Peyer's patch (tissue), 4 donors: ENCODE data around the gene CZIB. TPM values are rescaled to one million over a fixed set of nuclear protein-coding genes. Genes with fewer than 3 reads are reported as not detected.

ENCODE experiments used
- DNase-seq, 3 donors: peaks; one replicate each; pipeline ENCODE4 v3.0.0-alpha.2; 2017 to 2019
- H3K27ac ChIP-seq, 4 donors: fragments of 200-600 bp; sonication (generic); one replicate each; pipeline ENCODE4 v1.5.1; 2016 to 2019
- H3K27me3 ChIP-seq, 2 donors: fragments of 200-600 bp; sonication (generic); one replicate each; pipeline ENCODE4 v1.5.1; 2019
- H3K36me3 ChIP-seq, 3 donors: fragments of 200-600 bp; sonication (generic); one replicate each; pipeline ENCODE4 v1.5.1; 2016 to 2019
- H3K4me1 ChIP-seq, 4 donors: fragments of 200-600 bp; sonication (generic); one replicate each; pipeline ENCODE4 v1.5.1; 2016 to 2019
- H3K4me3 ChIP-seq, 4 donors: fragments of 200-600 bp; sonication (generic); 1 replicate in 3 of 4; 2 replicates in 1 of 4; pipeline ENCODE4 v1.5.1; 2016 to 2019; ENCODE audit warnings: mild to moderate bottlenecking in 1 of 4
- H3K9me3 ChIP-seq, 4 donors: fragments of 200-600 bp; sonication (generic); one replicate each; pipeline ENCODE4 v1.5.1; 2016 to 2019; ENCODE audit warnings: mild to moderate bottlenecking in 1 of 4
- CTCF ChIP-seq, 6 experiments: fragments of 450-650 bp in 4 of 6; fragments of 200-600 bp in 2 of 6; sonication (generic) in 1 of 6; IDR thresholded peaks; one replicate each; pipeline ENCODE4 v1.5.1; 2017 to 2019; ENCODE audit warnings: antibody characterized with exemption in 6 of 6, mild to moderate bottlenecking in 3 of 6, moderate library complexity in 1 of 6
- POLR2A ChIP-seq, 2 donors: fragments of 450-650 bp; IDR thresholded peaks; one replicate each; pipeline ENCODE4 v1.5.1; 2017; ENCODE audit warnings: antibody characterized with exemption in 2 of 2, mild to moderate bottlenecking in 2 of 2, moderate library complexity in 2 of 2
- total RNA-seq, 4 donors: library from RNA; depleted of rRNA; stranded (reverse); fragments of >200 nt; gene quantifications; one replicate each; pipeline ENCODE4 v1.1.0, GENCODE V29; 2016

CZIB gene
- total RNA-seq, 4 donors from 2014 or later = 12.1 to 45.3 (median 25.3) TPM

DNA sequence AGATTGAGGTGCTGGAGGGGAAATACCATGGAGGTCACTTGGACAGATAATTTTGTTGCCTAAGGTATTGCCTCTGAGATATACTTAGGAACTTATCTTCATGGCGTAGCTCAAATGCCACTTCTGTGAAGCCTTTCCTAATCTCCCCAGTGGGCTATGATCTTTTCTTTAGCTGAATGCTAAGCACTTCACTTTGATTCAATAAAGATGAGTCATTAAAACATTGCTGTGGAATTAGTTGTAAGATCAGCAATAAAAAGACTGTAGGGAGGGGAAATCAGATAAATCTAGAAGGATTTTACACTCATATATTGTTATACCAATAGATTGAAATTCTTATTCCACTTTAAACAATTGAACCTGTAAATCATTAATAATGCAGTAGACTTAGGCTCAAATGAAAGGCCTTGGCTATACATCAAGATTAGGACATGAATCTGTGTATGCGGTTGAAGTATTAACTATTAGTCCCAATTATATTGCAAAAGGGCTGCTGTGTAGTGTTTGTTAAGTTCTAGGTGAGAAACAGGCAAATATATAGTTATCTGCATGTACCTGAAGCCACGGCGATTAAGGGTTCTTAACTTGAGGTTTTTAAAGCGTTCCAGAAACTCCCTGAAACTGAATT, 37.1 kb upstream of the CZIB start:
- Histone ChIP-seq H3K36me3 (no peaks in the 10 kb centered on the region), H3K27ac (no peak overlapping the region), H3K27me3 (no peaks in the 10 kb centered on the region), H3K4me3 (no peak overlapping the region), H3K4me1 (no peaks in the 10 kb centered on the region), H3K9me3 (no peaks in the 10 kb centered on the region)
- DNase-seq = no peak
- TF ChIP-seq CTCF (IDR thresholded peaks at IDR 0.05) (no peak), POLR2A (IDR thresholded peaks at IDR 0.05) (no peak)

DNA sequence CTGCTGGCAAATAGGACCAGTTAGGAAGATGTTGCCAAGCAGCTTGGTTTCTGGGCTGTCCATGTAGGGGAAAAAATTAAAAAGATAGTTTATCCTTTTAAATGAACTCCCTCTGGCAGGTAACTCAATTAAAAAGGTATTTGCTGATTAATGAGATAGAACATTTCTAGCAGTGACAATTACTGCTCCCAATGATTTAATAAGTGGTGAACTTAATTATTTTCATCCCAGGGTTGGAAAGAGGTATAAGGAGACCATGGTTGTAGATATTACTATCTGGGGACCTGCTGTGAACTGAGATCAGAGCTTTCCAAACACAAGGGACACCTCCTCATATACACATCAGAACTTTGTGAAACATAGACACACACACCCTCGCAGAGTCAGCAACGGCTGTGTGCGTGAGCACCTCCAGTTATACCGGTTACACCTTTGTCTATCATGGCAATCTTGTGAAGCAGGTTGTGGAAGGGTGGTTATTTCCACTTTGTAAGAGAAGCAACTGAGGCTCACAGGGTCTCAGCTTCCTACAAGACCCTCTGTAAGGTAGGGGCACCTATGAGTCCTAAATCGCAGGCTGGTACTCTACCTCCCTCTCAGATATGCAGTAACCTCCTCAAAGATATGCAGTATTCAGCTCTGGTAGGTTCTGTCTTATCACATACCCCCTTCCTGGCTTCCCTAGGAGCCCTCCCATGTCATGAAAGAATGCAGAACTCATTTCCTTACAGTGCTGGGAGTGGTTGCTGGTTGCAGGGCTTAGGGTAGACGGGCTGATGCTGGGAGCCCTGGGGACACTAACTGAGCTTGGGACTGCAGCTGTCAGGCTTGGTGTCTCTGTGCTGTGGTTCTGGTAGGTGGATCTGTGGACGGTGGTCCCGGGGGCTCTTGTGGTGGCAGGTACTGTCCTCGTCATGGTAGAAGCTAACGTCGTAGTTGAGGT, 36.3 kb upstream of the CZIB start:
- TF ChIP-seq CTCF (IDR thresholded peaks at IDR 0.05) (no peak), POLR2A (IDR thresholded peaks at IDR 0.05) (no peak)
- H3K9me3 ChIP-seq = no peaks in the 10 kb centered on the region
- H3K36me3 ChIP-seq = no peaks in the 10 kb centered on the region
- DNase-seq = no peak
- no peak overlapping the region for H3K27ac ChIP-seq
- H3K4me3 ChIP-seq = no peak overlapping the region
- H3K4me1 ChIP-seq = no peaks in the 10 kb centered on the region
- H3K27me3 ChIP-seq = no peaks in the 10 kb centered on the region

DNA sequence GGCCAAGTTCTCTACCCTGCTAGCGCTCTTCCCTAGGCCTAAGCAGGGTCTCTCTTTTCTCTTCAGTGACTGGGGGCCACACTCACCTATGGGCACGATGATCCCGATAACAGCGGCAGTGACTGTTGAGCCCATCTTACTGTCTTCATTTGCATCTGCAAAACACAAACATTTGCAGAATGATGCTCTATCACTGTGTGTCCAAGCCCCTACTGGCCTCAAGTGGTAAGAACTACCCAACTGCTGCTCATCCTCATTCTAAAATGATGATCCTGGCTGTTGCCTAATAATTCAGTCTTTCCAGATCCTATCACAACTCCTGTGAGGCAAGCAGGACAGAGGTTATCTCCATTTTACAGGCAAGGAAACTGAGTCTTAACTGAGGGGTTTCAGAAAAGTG, 34.6 kb upstream of the CZIB start:
- Histone ChIP-seq H3K27me3 (no peaks in the 10 kb centered on the region), H3K9me3 (no peaks in the 10 kb centered on the region)

DNA sequence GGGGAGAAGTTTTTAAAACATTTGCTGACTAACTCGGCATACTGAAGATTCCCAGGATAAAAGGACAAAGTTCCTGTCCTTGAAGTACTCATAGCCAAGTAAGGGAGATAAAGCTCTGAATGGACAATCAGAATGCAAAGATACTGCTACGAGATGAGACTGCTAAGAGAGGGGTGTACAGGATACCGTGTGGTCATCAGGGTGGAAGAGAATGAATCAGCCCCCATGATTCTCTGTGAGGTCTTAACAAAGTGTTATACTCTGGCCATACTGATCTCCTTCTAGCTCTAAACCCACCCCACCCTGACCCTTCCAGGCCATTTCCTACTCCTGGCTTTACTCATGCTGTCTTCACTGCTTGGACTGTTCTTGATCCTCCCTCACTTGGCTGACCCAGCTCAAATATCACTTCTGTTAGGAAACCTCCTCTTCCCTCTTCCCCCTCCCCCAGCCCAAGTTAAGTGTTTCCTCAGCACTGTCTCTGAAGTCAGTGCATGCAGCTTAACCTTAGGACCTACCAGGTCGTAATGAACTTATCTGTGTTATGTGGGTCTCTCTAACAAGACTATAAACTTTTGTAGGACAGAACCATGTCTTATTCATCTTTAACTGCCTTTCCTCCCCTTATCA, 33.7 kb upstream of the CZIB start:
- no peak for DNase-seq
- Histone ChIP-seq H3K27ac (peak overlapping the region in 1 of 4 donors; percentile 44), H3K4me3 (no peak overlapping the region), H3K9me3 (no peaks in the 10 kb centered on the region), H3K27me3 (no peaks in the 10 kb centered on the region), H3K4me1 (no peaks in the 10 kb centered on the region), H3K36me3 (no peaks in the 10 kb centered on the region)
- TF ChIP-seq CTCF (IDR thresholded peaks at IDR 0.05) (no peak), POLR2A (IDR thresholded peaks at IDR 0.05) (no peak)

More for the DNA sequence above, 34.6 kb upstream of the CZIB start:
- Histone ChIP-seq H3K36me3 (no peaks in the 10 kb centered on the region), H3K27ac (no peak overlapping the region), H3K4me1 (no peaks in the 10 kb centered on the region), H3K4me3 (no peak overlapping the region)
- TF ChIP-seq CTCF (IDR thresholded peaks at IDR 0.05) (no peak), POLR2A (IDR thresholded peaks at IDR 0.05) (no peak)
- no peak for DNase-seq

DNA sequence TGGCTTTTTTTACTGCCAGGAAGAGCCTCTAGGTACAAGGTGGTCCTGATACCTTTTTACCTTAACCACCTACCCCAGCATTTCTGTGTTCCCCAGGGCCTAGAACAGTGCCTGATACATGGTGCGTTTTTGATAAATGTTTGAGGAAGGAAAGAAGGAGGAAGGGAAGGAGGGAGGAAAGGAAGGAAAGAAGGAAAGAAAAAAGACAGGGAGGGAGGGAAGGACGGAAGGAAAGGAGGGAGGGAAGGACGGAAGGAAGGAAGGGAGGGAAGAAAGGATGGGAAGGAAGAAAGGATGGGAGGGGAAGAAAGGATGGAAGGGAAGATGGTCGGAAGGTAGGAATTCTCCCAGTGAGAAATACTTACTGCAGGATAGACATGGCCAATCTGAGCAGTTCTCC, 29.9 kb upstream of the CZIB start:
- Histone ChIP-seq H3K9me3 (no peaks in the 10 kb centered on the region), H3K27ac (no peak overlapping the region), H3K27me3 (no peaks in the 10 kb centered on the region), H3K36me3 (no peaks in the 10 kb centered on the region), H3K4me1 (no peaks in the 10 kb centered on the region), H3K4me3 (no peak overlapping the region)
- DNase-seq = no peak
- TF ChIP-seq CTCF (IDR thresholded peaks at IDR 0.05) (no peak), POLR2A (IDR thresholded peaks at IDR 0.05) (no peak)
